Cardiac fibroblast (primary cell): ENCODE data around the gene TULP1.

Experiments
- DNase-seq, 2 donors: peaks; one replicate each; pipeline versions ENCODE4 v3.0.0 to v3.0.0-alpha.2; 2010; ENCODE audit warnings: low read depth in 2 of 2
- H3K4me3 ChIP-seq, 2 donors: replicated peaks in 1 of 2; 1 replicate in 1 of 2; 2 replicates in 1 of 2; pipeline ENCODE4 v1.5.1; 2011; ENCODE audit warnings: low read depth in 2 of 2, low read length in 2 of 2, mild to moderate bottlenecking in 2 of 2, moderate library complexity in 1 of 2
- TF ChIP-seq, protein P1 (sequence below): IDR thresholded peaks from one replicate; pipeline ENCODE4 v1.5.1; 2011; ENCODE audit warnings: low read depth, mild to moderate bottlenecking, low read length, inconsistent platforms

TULP1 gene

DNA sequence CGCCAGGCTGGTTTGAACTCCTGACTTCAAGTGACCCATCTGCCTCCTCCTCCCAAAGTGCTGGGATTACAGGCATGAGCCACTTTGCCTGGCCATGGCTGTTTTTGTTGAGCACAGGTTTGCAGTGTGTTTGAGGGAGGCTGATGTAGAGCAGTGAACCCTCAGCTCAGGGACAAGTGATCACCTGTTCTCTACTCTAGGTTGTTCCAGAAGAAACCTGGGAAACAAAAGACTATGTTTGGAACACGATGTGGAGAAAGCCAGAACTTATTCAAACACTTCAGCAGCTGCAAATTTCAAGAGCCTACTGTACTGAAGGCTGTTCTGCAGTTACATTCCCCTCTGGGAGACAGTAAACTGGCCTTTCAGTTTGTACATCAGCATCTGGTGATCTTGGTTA is 4.7 kb downstream of the TULP1 start:
- DNase-seq, result no peak
- TF ChIP-seq, protein P1, sequence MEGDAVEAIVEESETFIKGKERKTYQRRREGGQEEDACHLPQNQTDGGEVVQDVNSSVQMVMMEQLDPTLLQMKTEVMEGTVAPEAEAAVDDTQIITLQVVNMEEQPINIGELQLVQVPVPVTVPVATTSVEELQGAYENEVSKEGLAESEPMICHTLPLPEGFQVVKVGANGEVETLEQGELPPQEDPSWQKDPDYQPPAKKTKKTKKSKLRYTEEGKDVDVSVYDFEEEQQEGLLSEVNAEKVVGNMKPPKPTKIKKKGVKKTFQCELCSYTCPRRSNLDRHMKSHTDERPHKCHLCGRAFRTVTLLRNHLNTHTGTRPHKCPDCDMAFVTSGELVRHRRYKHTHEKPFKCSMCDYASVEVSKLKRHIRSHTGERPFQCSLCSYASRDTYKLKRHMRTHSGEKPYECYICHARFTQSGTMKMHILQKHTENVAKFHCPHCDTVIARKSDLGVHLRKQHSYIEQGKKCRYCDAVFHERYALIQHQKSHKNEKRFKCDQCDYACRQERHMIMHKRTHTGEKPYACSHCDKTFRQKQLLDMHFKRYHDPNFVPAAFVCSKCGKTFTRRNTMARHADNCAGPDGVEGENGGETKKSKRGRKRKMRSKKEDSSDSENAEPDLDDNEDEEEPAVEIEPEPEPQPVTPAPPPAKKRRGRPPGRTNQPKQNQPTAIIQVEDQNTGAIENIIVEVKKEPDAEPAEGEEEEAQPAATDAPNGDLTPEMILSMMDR, result no peak
- no peak overlapping the region for H3K4me3 ChIP-seq

DNA sequence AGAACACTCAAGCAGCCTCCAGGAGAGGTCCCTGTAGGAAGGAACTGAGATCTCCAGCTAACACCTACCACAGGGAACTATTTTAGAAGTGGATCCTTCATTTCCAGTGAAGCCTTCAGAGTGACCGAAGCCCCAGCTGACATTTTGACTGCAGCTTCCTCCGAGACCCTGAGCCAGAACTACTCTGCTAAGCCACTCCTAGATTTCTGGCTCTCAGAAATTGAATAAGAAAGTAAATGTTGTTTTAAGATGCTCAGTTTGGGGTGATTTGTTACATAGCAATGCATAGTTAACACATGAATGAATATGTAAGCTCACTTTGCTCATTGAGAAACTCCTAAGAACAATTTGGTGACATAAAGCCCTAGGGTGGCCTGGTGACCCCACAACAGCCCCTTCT is 5.5 kb downstream of the TULP1 start:
- TF ChIP-seq, protein P1, result no peak
- no peak overlapping the region for H3K4me3 ChIP-seq
- peak in 1 of 2 donors; percentile 37 for DNase-seq

DNA sequence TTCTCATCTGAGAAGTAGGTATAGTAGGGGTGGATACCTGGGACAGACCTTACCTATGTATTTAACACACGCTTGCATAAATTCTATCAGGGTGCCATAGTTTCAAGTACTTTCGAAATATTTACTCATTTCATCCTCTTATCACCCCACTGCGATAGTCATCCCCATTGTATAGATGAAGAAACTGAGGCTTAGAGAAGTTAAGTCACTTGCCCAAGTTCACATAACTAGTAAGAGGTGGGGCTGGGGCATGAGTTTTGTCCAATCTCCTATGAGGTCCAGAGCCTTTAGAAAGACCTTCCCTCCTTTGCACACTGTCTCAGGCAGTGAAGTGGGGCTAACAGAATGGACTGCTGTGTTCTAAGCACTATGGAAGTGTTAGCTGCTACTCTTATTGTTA is 6.2 kb downstream of the TULP1 start:
- DNase-seq, result no peak
- TF ChIP-seq, protein P1, result no peak
- no peak overlapping the region for H3K4me3 ChIP-seq

DNA sequence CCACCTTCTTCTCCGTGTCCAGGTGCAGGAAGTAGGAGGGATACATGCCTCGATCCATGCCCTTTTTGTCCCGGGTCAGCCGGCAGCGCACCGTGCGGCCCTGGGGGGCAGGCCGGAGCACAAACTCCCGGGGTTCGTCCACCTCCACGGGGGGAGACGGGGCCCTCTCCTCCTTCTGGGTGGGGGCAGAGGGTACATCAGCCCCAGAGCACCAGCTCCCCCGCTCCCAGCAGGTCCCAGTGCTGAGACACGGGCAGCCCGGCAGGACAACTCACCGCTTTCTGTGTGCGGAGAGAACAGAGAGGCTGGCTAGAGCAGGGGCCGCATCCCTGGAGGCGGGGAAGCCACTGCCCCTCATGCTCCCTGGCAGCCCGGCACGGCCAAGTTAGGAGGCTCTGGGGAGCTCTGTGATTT is 6.7 kb downstream of the TULP1 start:
- no peak for DNase-seq
- H3K4me3 ChIP-seq, result no peak overlapping the region
- TF ChIP-seq, protein P1, result no peak

DNA sequence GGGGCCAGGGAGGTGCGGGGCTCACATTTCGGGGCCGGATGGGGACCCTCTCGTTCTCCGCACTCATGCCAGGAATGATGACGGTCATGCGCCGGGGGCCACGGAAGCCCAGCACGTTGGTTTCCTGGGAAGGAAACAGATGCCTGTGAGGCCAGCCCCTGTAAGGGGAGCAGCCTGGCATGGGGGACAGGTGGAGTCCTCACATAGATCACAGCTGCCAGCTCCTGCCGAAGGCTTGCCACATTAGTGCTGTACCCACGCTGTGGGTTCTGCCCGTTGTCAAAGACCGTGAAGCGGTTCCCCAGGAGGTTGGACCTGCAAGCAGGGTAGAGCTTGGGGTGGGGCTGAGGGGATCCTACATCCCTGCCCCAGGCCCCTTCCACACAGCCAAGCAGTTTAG is 9.2 kb downstream of the TULP1 start:
- TF ChIP-seq, protein P1, result no peak
- no peak overlapping the region for H3K4me3 ChIP-seq
- no peak for DNase-seq

DNA sequence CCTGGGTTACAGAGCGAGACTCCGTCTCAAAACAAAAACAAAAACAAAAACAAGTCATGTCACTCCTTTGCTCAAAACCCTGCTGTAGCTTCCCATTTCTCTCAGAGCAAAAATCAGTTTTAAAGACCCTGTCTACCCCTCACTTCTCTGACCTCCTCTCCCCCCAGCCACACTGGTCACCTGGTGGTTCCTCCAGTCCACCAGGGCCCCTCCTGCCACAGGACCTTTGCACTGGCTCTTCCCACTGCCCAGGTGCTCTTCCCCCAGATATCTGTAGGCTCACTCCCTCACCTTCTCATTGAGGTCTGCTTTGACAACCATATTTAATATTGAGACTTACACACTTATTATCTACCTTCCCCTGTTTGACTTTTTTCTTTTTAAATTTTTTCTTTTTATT is 10.9 kb downstream of the TULP1 start:
- TF ChIP-seq, protein P1, result no peak
- DNase-seq, result no peak

DNA sequence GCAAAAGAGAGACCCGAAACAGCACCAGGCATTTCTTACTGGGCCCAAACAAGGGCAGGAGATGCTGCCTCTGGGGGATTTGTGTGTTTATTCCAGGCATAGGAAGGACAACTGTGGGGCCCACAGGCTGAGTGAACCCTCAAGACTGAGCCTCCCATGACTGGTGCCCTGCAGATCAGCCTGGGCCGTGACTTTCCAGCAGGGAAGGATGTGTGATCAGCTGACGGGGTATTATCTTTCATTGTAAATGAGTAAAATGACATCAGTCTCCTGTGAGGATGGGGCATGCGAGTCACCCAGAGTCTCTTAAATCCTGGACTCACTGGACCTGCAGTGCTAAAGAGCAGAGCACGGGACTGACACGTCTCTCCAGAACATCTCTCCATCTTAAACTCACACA is 11.9 kb downstream of the TULP1 start:
- TF ChIP-seq, protein P1, result no peak

More for the DNA sequence above, 10.9 kb downstream of the TULP1 start:
- no peak overlapping the region for H3K4me3 ChIP-seq

More for the DNA sequence above, 11.9 kb downstream of the TULP1 start:
- DNase-seq, result peak in 1 of 2 donors; percentile 52
- no peak overlapping the region for H3K4me3 ChIP-seq
